Caco-2 (cell line): Measurements from ENCODE around the gene VAMP1. TPM values are rescaled to one million over a fixed set of nuclear protein-coding genes. Genes with fewer than 3 reads are reported as not detected.
A peak's percentile ranks its signal among the peaks of the same experiment; 100 is the strongest.

Source experiments
- BruUV-seq: library from RNA; stranded (reverse); fragments of 400-500 nt; replicated peaks from 2 replicates; lab custom pipeline; 2021; lab: Mats Ljungman, UMichigan
- CTCF ChIA-PET: fragments of 300-600 bp; sonication (Branson Sonifier 250); formaldehyde crosslinking; loops from one replicate; lab custom pipeline; 2022; ENCODE audit warnings: antibody characterized with exemption; lab: Charles Lee
- POLR2A ChIA-PET: fragments of 300-600 bp; sonication (Branson Sonifier 250); formaldehyde crosslinking; loops from one replicate; lab custom pipeline; 2022; ENCODE audit warnings: antibody characterized with exemption; lab: Charles Lee
- DNase-seq, 2 experiments: peaks; one replicate each; pipeline versions ENCODE4 v3.0.0 to v3.0.0-alpha.2; 2020 to 2022
- H3K27me3 ChIP-seq: replicated peaks from 2 replicates; pipeline ENCODE4 v1.6.0; 2011; ENCODE audit warnings: low read length; ENCODE audit not compliant: control insufficient read depth, insufficient read depth
- H3K36me3 ChIP-seq: 2 replicates; pipeline ENCODE4 v1.5.1; 2011; ENCODE audit warnings: low read length; ENCODE audit not compliant: control insufficient read depth, insufficient read depth
- H3K4me1 ChIP-seq: fragments of 250-450 bp; sonication (Bioruptor Pico); 2 replicates; pipeline ENCODE4 v1.5.1; 2020; ENCODE audit warnings: mild to moderate bottlenecking
- H3K4me3 ChIP-seq: 2 replicates; pipeline ENCODE4 v1.5.1; 2011; ENCODE audit warnings: low read depth, mild to moderate bottlenecking, control low read depth, low read length
- H3K9me3 ChIP-seq: fragments of 250-450 bp; sonication (Bioruptor Pico); 2 replicates; pipeline ENCODE4 v1.5.1; 2020; ENCODE audit warnings: mild to moderate bottlenecking, moderate library complexity
- H3K27ac Mint-ChIP-seq: one replicate; pipeline ENCODE4 v1.8.0; 2022; ENCODE audit warnings: mixed read lengths; ENCODE audit not compliant: unreplicated experiment
- H3K27me3 Mint-ChIP-seq: one replicate; pipeline ENCODE4 v1.8.0; 2022; ENCODE audit warnings: mixed read lengths; ENCODE audit not compliant: insufficient read depth, unreplicated experiment
- H3K36me3 Mint-ChIP-seq: one replicate; pipeline ENCODE4 v1.8.0; 2022; ENCODE audit warnings: mild to moderate bottlenecking, mixed read lengths; ENCODE audit not compliant: insufficient read depth, unreplicated experiment
- H3K4me1 Mint-ChIP-seq: one replicate; pipeline ENCODE4 v1.8.0; 2022; ENCODE audit warnings: low read depth, mixed read lengths; ENCODE audit not compliant: unreplicated experiment
- H3K4me3 Mint-ChIP-seq: one replicate; pipeline ENCODE4 v1.8.0; 2022; ENCODE audit warnings: mild to moderate bottlenecking, moderate library complexity, mixed read lengths; ENCODE audit not compliant: unreplicated experiment
- H3K9me3 Mint-ChIP-seq: one replicate; pipeline ENCODE4 v1.8.0; 2022; ENCODE audit warnings: mixed read lengths; ENCODE audit not compliant: unreplicated experiment
- intact Hi-C: fragments of 100-400 bp; cut with micrococcal nuclease; formaldehyde crosslinking; loops from one replicate; pipeline ENCODE4 v1.10.0; 2022; ENCODE audit not compliant: unreplicated experiment
- total RNA-seq: library from RNA; stranded (reverse); gene quantifications from 2 replicates; pipeline ENCODE4 v1.2.3, GENCODE V29; 2022
- TF ChIP-seq, protein P1 (sequence below), 2 experiments: fragments of 200-600 bp in 1 of 2; IDR thresholded peaks; 1 replicate in 1 of 2; 2 replicates in 1 of 2; pipeline versions ENCODE4 v1.5.1 to v1.8.0; 2011 to 2022; ENCODE audit warnings: antibody characterized with exemption in 1 of 2, control low read depth in 1 of 2, inconsistent platforms in 1 of 2, low read depth in 1 of 2, low read length in 1 of 2, mild to moderate bottlenecking in 1 of 2, moderate library complexity in 1 of 2; ENCODE audit not compliant: insufficient read depth in 1 of 2, severe bottlenecking in 1 of 2, unreplicated experiment in 1 of 2

Gene VAMP1
- total RNA-seq, 1 experiment from 2014 or later: 8.4 TPM

DNA sequence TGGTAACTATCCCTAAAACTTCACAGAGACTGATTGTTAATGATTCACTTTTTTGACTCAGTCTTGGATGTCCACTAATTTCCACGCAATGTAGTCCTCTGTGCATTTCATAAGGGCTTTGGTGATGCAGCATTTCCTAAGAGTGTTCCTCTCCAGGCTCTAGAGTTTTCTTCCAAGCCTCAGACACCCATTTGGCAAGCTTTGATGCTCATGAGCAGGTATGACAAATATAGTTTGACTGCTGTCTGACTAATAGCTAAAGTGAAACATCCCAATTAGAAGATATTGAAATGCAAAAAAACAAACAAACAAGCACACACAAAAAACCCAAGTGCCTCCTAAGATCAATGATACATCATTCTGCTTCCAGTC is 1.5 kb upstream of the VAMP1 start:
- intact Hi-C loops: no loop called here
- POLR2A ChIA-PET: interaction anchor here (2.4 to 3.2 kb wide), 2 partner anchors 21 to 61 kb away, joined by 9 to 52 read pairs; partner anchors contain the start of gene MRPL51
- H3K4me3 ChIP-seq: no peak overlapping the region
- TF ChIP-seq, protein P1, sequence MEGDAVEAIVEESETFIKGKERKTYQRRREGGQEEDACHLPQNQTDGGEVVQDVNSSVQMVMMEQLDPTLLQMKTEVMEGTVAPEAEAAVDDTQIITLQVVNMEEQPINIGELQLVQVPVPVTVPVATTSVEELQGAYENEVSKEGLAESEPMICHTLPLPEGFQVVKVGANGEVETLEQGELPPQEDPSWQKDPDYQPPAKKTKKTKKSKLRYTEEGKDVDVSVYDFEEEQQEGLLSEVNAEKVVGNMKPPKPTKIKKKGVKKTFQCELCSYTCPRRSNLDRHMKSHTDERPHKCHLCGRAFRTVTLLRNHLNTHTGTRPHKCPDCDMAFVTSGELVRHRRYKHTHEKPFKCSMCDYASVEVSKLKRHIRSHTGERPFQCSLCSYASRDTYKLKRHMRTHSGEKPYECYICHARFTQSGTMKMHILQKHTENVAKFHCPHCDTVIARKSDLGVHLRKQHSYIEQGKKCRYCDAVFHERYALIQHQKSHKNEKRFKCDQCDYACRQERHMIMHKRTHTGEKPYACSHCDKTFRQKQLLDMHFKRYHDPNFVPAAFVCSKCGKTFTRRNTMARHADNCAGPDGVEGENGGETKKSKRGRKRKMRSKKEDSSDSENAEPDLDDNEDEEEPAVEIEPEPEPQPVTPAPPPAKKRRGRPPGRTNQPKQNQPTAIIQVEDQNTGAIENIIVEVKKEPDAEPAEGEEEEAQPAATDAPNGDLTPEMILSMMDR (IDR thresholded peaks at IDR 0.05; ENCODE audit: insufficient read depth in 1 of 2, low read depth in 1 of 2, low read length in 1 of 2, severe bottlenecking in 1 of 2, unreplicated experiment in 1 of 2): no peak
- H3K9me3 Mint-ChIP-seq: peaks cover 10% of the 10 kb centered on the region
- H3K4me3 Mint-ChIP-seq: peak overlapping the region; percentile 20
- H3K36me3 Mint-ChIP-seq: peaks cover 8% of the 10 kb centered on the region
- BruUV-seq: no TSS peak
- DNase-seq: no peak
- H3K4me1 Mint-ChIP-seq: peaks cover 12% of the 10 kb centered on the region
- CTCF ChIA-PET: no interaction called here
- H3K27me3 Mint-ChIP-seq: no peaks in the 10 kb centered on the region
- H3K27ac Mint-ChIP-seq: no peak overlapping the region
- 0 out of 2 replicates have a peak, but pooled peaks cover 8% of the 10 kb centered on the region for H3K9me3 ChIP-seq
- H3K27me3 ChIP-seq: no peaks in the 10 kb centered on the region
- H3K36me3 ChIP-seq: no peaks in the 10 kb centered on the region
- H3K4me1 ChIP-seq: no peaks in the 10 kb centered on the region

DNA sequence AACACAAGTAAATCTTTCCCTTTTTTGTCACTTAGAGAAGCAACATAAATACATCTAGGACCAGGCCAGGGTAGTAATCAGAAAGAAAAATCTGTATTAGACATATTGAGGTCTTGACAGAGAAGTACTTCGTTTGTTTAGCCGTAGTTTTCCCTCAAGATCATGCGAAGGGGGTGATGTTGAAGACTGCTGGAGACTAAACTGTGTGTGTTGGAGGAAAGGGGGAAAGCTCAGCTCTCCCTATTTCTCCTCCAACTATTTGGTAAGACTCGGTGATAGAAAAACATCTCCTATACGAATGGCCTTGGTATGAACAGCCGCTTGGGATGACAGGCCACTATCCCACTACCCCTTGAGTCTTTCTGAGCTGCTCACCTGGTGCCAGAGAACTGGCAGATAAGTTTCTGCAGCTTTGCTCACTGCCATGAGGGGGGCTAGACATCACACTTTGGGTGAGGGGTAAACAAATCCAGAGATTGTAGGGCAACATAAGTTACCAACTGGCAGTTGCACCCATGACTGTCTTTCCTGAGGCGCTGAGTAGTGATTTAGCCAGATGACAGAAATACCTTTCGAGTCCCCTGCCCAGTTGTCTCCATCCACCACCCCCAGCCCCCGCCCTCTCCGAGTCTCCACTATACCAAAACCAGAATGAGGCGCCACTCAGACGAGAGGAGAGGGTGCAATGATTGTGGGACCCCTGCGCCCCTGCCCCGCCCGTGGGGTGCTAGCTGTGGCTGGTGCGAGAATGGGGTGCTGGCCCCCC is 685 bp downstream of the VAMP1 start:
- H3K4me3 Mint-ChIP-seq: peak overlapping the region; percentile 78
- H3K27ac Mint-ChIP-seq: peak overlapping the region; percentile 64
- H3K36me3 Mint-ChIP-seq: peaks cover 8% of the 10 kb centered on the region
- intact Hi-C loops: loop anchor here (1.0 kb wide), 3 partner anchors 17 to 65 kb away; partner anchors contain the start of genes GAPDH, MRPL51 and TAPBPL
- H3K36me3 ChIP-seq: 0 out of 2 replicates have a peak, but pooled peaks cover 1% of the 10 kb centered on the region
- TF ChIP-seq, protein P1 (IDR thresholded peaks at IDR 0.05; ENCODE audit: insufficient read depth in 1 of 2, low read depth in 1 of 2, low read length in 1 of 2, severe bottlenecking in 1 of 2, unreplicated experiment in 1 of 2): no peak
- H3K4me1 ChIP-seq: no peaks in the 10 kb centered on the region
- no peaks in the 10 kb centered on the region for H3K27me3 Mint-ChIP-seq
- ChIA-PET POLR2A (interaction anchor here (0.6 to 3.2 kb wide), 14 partner anchors 10 to 220 kb away, joined by 3 to 57 read pairs (median 10); partner anchors contain the start of genes GAPDH, LTBR, MRPL51 and TAPBPL), CTCF (interaction anchor here (0.6 to 2.2 kb wide), 9 partner anchors 9 to 147 kb away, joined by 4 to 19 read pairs (median 6); partner anchors contain the start of gene TAPBPL)
- TSS peak; percentile 47 for BruUV-seq
- H3K4me3 ChIP-seq: peak overlapping the region; percentile 86
- peaks cover 4% of the 10 kb centered on the region for H3K4me1 Mint-ChIP-seq
- no peaks in the 10 kb centered on the region for H3K9me3 ChIP-seq
- no peaks in the 10 kb centered on the region for H3K27me3 ChIP-seq
- H3K9me3 Mint-ChIP-seq: no peaks in the 10 kb centered on the region
- DNase-seq: peak in 1 of 2 experiments; percentile 38

DNA sequence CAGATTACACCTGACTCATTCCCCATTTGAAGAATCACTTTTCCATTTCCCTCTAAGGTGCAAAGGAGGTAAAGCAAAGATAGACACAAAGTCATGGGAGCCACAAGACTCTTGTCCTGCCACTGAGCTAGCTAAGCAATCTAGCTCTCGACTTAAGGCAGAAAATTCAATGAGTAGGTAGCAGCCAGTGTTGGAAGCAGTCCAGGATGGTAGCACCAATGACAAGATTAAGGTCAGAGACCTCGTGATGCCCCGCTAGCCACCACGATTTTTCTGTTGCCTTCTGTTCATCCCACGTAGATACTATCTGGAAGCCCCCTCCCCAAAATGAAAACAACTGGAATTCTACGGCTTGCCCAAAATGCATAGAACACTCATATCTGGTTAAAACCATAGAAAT is 1.4 kb downstream of the VAMP1 start:
- H3K27me3 Mint-ChIP-seq: no peaks in the 10 kb centered on the region
- peak in 1 of 2 experiments; percentile 17 for DNase-seq
- no peaks in the 10 kb centered on the region for H3K27me3 ChIP-seq
- no peaks in the 10 kb centered on the region for H3K9me3 ChIP-seq
- intact Hi-C loops: no loop called here
- BruUV-seq: no TSS peak
- no peaks in the 10 kb centered on the region for H3K4me1 ChIP-seq
- H3K4me3 ChIP-seq: no peak overlapping the region
- no peak overlapping the region for H3K27ac Mint-ChIP-seq
- 0 out of 2 replicates have a peak, but pooled peaks cover 1% of the 10 kb centered on the region for H3K36me3 ChIP-seq
- H3K9me3 Mint-ChIP-seq: no peaks in the 10 kb centered on the region
- peaks cover 8% of the 10 kb centered on the region for H3K36me3 Mint-ChIP-seq
- CTCF ChIA-PET: no interaction called here
- TF ChIP-seq, protein P1 (IDR thresholded peaks at IDR 0.05; ENCODE audit: insufficient read depth in 1 of 2, low read depth in 1 of 2, low read length in 1 of 2, severe bottlenecking in 1 of 2, unreplicated experiment in 1 of 2): no peak
- H3K4me1 Mint-ChIP-seq: no peaks in the 10 kb centered on the region
- POLR2A ChIA-PET: interaction anchor here (2.5 to 3.2 kb wide), 2 partner anchors 18 to 24 kb away, joined by 16 to 52 read pairs; partner anchors contain the start of genes MRPL51 and TAPBPL
- peak overlapping the region; percentile 78 for H3K4me3 Mint-ChIP-seq
